ENCODE data around the gene TRAF3IP3.

DNA sequence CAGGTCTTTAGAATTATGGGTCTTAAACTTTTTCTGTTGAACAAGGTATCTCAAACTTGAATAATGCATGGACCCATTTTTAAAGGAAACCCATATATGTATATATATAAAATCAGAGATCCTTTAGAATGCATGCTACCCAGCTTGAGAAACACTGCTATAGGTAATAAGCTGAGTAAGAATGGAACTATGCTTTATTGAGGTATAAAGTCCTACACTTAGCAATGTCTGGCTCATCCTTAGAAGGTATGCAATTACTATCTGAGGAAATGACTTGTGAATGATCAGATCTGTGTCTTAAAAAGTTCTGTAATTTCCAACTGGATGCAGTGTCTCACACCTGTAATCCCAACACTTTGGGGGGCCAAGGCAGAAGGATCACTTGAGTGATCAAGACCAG is 11.2 kb downstream of the TRAF3IP3 start:
- TF ChIP-seq SUZ12 (IDR thresholded peaks at IDR 0.05) (no peak), LEF1 (IDR thresholded peaks at IDR 0.05; ENCODE audit: borderline replicate concordance) (no peak), SP1 (IDR thresholded peaks at IDR 0.05) (no peak), ARNT (IDR thresholded peaks at IDR 0.05) (no peak)
